Eye (tissue), 1 donor: ENCODE measurements around the gene GPR35.

ENCODE experiments used
- DNase-seq: peaks from one replicate; pipeline ENCODE4 v3.0.0-alpha.2; 2015

Gene GPR35, protein sequence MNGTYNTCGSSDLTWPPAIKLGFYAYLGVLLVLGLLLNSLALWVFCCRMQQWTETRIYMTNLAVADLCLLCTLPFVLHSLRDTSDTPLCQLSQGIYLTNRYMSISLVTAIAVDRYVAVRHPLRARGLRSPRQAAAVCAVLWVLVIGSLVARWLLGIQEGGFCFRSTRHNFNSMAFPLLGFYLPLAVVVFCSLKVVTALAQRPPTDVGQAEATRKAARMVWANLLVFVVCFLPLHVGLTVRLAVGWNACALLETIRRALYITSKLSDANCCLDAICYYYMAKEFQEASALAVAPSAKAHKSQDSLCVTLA

DNA sequence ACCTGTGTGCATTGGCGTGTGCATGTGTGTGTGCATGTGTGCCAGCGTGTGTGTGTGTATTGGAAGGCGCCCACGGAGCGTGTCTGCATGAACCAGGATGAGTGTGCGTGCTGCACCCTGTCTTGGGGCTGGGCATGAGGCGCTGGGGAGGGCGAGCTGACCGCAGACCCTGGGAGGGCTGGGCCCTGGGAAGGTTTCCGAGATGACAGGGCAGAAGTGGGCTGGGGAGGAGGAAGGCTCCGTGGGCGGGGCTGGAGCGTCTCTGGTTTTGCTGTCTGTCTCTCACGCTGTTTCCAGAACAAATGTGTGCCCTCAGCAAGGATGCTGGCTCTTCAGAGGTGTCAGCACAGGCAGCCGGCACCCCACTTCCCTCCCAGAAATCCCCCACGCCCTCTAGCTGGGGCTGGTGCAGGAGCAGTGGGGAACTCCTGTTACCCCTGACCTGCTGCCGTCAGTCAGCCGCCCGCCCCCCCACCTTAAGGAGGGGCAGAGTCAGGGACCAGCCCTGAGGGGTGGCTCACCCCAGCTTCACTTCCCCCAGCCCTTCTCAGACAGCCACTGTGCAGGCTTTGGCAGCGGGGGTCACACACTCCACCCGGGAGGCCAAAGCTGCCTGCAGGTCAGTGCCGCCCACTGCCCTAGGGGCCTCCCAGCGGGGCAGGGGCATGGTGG, at the start of gene GPR35:
Gene GPR35 (plus strand): TSS at position 531 of the 672 bp plus-strand sequence. CDS start 4,473 bp downstream, outside the sequence.
- no peak for DNase-seq

DNA sequence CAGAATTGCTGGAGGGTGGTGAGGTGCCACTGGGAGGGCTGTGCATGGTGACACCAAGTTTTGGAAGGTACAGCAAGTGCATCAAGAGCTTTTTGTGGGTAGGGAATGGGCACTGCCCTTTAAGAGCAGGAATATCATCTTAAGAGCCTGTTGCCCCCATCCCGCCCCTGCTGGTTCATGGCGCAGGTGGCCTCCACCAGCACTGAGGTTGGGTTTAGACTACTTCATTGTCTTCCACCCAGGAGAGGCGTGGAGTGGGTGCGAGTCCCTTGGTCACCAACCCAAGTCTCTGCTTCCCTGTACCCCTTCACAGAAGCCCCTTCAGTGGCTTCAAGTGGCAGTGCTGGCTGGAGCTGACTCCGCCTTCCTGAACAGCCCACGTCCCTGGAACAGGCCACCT, 49.2 kb upstream of the GPR35 start:
- no peak for DNase-seq

DNA sequence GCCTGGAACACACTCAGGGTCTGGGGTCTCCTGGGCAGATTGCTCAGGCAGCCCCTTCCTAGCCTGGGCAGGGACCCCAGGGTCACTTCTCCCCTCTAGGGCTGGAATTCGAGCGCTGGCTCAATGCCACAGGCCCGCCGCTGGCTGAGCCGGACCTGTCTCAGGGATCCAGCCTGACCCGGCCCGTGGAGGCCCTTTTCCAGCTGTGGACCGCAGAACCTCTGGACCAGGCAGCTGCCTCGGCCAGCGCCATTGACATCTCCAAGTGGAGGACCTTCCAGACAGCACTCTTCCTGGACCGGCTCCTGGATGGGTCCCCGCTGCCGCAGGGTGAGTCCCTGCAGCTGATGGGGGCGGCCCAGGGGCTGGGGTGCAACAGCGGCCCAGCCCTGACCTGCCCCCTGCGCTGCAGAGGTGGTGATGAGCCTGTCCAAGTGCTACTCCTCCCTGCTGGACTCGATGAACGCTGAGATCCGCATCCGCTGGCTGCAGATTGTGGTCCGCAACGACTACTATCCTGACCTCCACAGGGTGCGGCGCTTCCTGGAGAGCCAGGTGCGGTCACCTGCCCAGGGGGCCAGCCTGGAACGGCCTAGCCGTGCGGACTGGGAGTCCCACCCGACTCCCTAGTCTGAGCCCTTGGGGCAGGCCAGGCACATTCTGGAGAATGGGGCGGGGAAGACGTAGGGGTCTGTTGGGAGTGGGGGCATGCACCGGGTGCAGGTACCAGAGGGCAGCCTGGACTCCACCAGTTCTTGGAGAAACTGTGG, 48.7 kb upstream of the GPR35 start:
- DNase-seq, result no peak

DNA sequence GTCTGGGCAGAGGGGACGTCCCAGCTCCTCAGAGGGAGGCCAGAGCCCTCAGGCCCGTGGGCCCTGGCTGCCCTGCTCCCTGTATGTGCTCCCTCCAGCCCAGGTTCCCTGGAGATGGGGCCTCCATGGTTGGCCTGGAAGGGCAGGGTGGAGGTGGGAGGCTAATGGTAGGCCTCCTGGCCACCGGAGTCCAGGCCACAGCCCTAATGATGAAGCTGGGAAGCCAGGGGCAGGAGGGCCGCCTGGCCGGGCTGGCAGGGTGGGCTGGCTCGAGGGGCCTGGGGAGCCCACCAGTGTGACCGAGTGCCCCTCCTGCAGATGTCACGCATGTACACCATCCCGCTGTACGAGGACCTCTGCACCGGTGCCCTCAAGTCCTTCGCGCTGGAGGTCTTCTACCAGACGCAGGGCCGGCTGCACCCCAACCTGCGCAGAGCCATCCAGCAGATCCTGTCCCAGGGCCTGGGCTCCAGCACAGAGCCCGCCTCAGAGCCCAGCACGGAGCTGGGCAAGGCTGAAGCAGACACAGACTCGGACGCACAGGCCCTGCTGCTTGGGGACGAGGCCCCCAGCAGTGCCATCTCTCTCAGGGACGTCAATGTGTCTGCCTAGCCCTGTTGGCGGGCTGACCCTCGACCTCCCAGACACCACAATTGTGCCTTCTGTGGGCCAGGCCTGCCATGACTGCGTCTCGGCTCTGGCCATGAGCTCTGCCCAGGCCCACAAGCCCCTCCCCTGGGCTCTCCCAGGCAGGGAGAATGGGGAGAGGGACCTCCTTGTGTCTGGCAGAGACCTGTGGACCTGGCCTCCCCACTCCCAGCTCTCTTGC, 47.8 kb upstream of the GPR35 start:
- no peak for DNase-seq

DNA sequence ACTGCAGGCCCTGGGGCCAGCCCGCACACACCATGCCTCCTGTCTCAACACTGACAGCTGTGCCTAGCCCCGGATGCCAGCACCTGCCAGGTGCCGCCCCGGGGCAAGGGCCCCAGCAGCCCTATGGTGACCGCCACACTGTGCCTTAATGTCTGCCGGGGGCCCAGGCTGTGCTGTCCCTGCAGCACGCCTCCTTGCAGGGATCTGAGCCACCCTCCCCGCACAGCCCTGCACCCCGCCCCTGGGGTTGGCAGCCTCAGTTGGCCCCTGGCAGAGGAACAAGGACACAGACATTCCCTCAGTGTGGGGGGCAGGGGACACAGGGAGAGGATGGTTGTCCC, 47.2 kb upstream of the GPR35 start:
- DNase-seq, result no peak

DNA sequence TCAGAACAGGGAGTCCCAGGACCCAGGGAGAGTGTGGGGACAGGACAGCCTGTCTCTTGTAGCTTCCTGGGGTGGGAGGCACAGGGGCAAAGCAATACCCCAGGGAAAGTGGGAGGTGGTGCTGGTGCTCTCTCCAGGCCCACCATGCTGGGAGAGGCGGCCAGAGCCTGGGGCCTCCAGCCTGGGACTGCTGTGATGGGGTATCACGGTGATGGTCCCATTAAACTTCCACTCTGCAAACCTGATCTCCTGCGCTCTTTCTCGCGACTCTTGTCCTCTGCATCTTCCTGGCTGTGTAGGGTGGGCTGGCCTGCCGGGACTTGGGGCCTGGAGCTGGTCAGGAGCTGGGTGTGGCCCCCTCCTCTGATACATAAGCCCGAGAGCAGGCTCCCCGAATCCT, 46.8 kb upstream of the GPR35 start:
- no peak for DNase-seq

DNA sequence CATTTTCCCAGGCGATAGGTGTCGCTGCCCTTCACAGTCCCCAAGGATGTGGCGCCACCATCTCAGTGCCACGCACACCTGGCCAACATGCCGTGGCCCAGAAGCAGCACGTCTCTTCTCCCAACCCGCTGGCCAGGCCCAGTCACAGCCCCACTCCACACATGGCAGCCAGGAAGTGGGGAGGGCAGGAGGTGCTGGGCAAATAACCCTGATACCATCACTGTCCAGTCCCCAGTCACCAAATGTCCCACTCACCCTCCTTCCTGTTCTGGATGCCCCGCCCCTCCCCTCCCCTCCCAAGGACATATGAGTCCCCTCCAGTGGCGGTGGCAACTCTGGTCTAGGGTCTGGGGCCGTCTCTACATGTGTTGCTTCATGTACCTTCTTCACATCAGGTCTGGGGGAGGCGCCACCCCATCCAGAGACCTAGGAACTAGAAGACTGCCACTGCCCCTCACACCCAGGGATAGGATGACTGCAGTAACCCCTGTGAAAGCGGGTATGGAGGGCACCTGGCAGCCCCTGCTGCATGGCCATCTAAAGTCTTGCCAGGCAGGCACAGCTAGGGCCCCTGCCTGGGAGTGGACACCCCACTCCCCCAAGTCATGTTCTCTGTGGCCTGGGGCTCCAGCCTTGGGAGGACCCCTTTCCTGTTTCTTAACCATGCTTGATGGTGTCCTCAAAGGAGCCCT, 46.1 kb upstream of the GPR35 start:
- no peak for DNase-seq

DNA sequence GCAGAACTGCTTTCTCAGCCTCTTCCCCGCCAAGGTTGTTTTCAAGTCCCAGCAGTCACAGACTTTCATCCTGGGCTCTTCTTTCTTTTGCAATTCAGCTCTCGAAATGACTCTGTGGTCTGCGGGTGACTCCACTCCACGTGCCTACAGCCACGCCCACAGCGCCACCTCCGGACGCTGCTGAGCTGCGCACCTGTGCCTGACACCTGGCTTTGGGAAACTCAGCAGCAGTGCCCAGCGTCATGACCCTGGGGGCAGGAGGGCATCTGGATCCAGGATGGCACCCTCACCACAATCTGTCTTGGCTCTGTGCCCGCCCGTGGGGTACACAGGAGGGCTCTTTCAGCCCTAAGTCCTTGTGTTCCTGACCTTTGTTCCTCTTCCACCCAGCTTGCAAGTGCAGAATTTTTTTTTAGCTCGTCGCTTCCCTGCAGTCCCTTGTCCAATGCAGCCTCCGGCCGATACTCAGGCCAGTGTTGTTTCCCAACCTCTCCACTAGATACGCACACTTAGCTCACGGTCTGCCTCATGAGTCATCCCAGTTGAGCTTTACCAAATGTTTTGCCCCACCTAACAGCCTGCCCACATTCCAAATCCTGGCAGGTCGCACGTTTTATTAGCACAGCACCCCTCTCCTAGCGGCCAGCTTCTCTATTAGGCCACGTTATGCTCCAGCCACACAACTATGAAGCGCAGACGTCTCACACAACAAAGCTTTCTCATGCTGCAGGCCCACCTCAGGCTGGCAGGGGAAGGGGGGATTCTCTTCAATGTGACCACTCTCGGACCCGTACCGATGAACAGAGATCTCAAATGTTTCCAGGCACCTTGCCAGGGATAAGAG, 45.3 kb upstream of the GPR35 start:
- DNase-seq, result no peak

DNA sequence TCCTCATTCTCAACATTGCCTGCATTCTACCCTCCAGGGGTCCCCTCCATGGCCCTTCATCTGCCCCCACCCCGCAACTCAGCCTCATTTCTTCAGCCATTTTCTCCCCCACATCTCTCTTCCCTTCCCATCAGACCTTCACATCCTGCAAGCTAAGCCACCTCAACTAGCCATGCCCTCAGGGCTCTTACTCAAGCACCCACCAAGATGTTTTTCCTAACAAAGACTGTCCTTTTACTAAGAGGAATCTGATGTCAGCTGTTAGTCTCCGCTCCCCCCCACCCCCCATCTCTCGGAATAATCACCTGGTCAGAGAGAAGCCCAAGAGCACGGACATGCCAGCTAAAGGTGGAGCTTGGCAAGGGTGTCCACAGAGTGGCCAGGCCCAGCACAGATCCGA, 43.5 kb upstream of the GPR35 start:
- no peak for DNase-seq

DNA sequence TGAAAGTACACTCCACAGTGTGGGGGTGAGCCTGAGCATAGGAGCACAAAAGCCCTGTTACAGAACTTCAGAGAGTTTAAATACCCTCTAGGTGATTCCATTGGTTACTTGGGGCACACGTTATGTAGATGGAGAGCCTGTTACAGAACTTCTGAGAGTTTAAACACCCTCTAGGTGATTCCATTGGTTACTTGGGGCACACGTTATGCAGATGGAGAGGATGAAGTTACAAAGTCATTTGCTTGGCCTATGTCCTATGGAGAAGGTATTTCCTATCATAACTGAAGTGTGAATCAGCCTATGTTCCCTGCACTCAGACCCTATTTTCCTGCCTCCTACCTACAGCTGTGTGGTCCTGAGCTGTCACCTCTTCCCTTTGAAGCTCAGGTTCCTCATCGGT, 42.5 kb upstream of the GPR35 start:
- no peak for DNase-seq

DNA sequence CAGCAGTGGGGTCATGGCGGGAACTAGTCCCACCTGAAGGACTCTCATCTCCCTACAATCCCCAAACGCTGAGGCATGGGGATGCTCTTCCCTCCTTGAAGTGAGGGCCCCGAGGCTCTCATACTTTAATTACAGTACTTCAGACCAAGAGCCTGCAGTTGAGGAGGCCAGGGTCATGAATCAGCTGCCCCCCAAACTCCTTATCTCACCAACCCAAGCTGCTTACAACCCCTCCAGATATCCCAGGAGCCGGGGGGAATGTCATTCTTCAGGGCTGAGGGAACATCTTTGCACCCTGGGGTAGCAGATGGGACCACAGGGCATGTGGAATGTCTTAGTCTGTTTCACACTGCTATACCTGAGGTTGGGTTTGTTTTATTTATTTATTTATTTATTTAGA, 41.5 kb upstream of the GPR35 start:
- DNase-seq, result no peak

DNA sequence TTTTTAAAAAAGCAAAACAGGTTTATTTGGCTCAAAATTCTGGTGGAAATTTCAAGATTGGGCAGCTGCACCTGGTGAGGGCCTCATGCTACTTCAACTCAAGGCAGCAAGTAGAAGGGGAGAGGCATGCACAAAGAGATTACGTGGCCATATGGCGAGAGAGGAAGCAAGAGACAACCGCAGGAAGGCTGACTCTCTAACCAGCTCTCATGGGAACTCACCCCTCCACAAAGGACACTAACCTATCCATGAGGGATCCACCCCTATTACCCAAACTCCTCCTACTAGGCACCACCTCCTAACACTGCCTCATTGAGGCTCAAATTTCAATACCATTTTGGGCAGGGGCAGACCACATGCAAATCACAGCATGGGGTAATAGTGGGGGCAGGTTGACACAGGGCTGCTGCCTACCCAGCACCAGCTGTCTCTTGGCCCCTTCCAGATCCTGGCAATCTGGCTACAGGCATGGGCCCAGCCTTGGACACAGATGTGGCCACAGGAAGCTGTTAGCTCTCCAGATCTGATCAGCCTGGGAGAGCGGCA, 40.7 kb upstream of the GPR35 start:
- no peak for DNase-seq

DNA sequence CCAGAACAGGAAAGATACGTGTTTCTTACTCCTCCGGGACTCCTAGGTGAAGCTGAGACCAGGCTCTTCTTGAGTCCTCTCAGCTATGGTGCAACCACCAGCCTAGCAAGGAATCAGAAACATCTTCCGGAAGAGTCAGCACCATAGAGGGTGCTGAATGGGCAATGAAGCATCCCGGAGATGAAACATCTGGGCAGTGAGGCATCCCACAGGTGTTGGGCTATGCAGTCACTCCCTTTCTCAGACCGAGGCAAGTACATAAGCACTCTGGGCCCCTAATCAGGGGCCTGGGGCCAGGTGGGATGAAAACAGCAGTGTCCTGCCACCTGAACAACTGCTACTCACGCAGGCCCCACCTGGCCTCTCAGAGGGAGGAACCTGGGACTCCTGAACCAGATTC, 40.2 kb upstream of the GPR35 start:
- no peak for DNase-seq

DNA sequence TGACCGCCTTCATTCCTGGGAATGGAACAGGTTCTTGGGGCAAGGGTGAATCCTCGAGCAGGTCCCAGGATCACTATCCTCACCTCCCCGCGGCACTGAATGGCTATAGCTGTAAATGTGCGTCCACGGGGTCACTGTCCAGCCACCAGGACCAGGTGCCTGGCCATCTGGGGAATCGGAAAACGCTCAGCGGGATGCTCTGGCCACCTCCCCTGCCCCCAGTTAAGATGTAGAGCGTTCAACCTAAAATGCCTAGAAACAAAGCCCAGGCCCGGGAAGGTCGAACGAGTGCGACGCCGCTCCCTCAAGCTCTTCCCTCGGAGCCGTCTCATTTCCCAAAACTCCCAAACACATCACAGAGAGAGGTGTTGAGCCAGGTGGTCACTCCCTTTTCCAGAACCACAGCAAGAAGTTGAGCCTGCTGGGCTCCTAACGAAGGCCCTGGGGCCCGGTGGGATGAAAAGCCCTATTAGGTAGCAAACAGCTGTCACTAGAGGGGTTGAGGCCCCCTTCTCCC, 39.5 kb upstream of the GPR35 start:
- DNase-seq, result no peak

DNA sequence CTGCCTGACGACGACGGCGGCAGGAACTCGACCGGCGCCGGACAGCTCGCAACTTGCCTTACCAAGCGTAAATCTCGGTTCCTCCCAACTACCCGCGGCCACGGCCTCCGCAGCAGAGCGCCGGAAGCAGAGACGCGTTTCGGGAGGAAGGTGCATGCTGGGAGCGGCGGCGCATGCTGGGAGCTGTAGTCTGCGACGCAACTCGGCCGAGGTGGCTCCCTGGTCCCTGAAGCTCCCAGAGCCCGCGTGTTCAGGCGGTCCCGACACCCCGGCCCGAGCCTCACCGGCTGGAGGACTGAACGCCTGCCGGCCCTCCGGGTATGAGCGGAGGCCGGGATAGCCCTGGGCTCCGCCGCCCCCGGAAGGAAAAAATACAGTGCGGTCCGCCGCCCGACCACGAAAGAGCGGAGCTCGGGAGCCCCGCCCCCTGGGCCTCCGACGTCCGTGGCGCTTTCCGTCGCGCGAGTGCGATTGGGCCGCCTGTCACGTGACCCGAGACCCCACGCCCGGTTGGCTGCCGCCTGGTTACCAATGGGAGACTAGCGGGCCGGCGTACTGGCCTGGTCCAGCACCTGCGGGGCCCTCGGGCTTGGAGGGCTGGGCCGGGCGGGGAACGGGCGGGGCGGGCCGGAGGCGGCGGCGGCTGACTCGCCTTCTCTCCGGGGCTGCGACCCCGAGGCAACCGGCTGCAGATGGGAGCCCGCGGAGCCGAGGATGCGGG, 38.9 kb upstream of the GPR35 start, which contains the start of gene CAPN10:
Gene CAPN10 (plus strand): TSS at position 537 of the 721 bp plus-strand sequence. CDS start 178 bp downstream, at position 715.
- peak; percentile 98 for DNase-seq

DNA sequence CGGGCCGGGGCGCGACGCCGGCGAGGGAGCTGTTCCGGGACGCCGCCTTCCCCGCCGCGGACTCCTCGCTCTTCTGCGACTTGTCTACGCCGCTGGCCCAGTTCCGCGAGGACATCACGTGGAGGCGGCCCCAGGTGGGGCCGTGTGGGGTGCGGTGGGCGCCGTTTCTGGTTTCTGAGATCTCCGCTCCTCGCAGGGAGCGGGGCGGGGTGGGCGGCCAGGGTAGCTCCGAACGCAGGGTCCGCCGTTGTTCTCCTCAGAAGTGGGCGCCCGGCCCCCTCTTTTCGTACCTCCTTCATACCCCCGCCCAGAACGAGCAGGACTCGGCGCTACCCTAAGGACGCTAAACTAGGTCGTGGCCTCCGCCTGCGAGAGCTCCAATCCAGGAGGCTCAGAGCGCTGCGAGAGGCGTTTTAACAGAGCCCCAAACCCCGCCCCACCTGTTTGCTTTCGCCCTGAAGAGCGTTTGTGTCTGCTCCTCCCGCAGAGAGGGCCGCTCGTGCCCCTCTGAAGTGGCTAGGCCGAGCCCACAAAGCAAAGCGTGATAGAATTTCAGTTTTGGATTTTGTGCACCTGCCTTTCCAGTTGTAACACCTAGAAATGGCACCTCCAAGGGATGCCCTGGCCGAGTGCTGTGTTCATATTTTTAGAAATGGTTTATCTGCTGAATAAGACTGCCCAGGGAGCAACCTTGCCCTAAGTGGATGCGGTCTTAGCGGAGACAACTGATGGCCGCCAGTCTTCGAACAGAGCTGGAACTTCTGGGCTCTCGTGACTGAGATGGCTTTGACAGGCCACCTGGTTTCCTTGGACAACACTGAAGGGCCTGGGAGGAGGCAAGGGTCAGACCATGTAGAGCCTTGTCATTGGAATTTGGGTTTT, 38.1 kb upstream of the GPR35 start:
- DNase-seq, result peak; percentile 55

DNA sequence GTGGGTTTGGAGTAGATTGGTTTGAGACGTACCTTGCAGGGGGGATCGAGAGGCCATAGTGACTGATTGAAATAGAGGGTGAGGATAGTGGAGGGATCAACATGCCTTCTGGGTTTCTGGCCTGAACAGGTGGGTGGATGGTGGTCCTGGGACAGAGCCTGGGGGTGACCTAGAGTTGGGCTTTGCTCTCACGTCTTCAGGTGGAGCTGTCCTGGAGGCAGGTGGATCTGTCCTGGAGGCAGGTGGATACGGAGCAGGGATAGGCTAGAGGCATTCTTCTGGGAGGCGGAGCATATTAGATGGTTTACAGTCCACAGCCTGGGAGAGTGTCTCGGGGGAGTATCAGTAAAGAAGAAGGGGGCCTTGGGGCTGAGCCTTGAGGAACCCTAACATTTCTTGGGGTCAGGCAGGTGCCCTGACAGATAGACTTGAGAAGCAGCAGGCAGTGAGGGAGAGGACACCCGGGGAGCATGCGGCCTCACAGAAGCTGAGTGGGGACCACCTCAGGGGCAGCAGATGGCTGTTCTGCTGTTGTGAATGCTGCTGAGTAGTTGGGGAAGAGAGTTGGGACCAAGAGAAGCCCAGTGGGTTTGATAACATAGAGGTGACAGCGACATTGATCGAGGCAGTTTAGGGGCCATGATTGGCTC, 37.1 kb upstream of the GPR35 start:
- no peak for DNase-seq

DNA sequence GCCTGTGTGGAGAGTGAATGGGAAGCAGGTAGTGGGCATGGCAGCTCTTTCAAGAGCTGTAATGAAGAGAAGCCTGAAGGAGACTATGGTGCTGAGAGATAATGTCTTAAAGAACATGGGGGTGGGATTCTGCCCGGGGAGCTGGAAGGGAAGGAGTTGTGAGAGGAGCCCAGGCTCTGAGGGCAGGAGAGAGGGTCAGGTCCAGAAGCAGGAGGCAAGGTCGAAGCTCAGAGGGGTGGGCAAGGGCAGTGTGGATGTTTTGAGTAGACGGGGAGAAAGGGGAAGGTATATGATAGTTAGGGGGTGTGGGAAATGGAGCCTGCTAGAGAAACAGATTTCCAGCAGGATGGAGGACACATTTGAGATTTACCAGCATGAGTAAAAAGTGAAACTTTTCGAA, 36.6 kb upstream of the GPR35 start:
- no peak for DNase-seq

DNA sequence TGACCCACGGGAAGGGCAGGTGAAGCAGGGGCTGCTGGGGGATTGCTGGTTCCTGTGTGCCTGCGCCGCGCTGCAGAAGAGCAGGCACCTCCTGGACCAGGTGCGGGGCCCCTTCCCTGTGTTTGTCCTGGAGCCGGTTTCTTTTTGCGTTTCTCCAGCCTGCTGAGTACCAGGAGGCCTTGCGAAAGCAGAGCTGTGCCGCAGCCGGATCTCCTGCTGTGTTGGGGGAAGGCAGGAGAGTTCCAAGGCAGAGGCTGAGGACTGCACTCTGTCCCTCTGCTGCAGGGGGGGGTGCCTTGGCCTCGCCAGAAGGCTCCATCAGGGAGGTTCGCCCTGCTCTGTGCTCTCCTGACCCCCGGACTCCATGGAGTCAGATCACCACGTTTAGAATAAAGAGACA, 35.9 kb upstream of the GPR35 start:
- DNase-seq, result no peak
